Adrenal gland (tissue), 12 donors: ENCODE results near the gene ARHGEF37. TPM values are rescaled to one million over a fixed set of nuclear protein-coding genes. Genes with fewer than 3 reads are reported as not detected.

ENCODE experiments used
- DNase-seq, 7 donors: peaks; one replicate each; pipeline ENCODE4 v3.0.0-alpha.2; 2019 to 2020
- H3K27ac ChIP-seq, 5 donors: fragments of 200-600 bp; sonication (generic) in 4 of 5; 1 replicate in 3 of 5; 2 replicates in 2 of 5; pipeline versions ENCODE4 v1.5.1 to v1.8.0; 2016 to 2020; ENCODE audit warnings: mild to moderate bottlenecking in 1 of 5
- H3K27me3 ChIP-seq: fragments of 200-600 bp; 2 replicates; pipeline ENCODE4 v1.8.0; 2021
- H3K36me3 ChIP-seq, 2 donors: fragments of 200-600 bp; replicated peaks in 1 of 2; 1 replicate in 1 of 2; 2 replicates in 1 of 2; pipeline versions ENCODE4 v1.5.1 to v1.8.0; 2018 to 2022
- H3K4me1 ChIP-seq, 2 donors: fragments of 200-600 bp; replicated peaks in 1 of 2; 1 replicate in 1 of 2; 2 replicates in 1 of 2; pipeline versions ENCODE4 v1.5.1 to v1.8.0; 2018 to 2021
- H3K4me3 ChIP-seq, 4 donors: fragments of 200-600 bp; sonication (generic) in 3 of 4; one replicate each; pipeline ENCODE4 v1.5.1; 2016 to 2018
- H3K9me3 ChIP-seq, 3 donors: fragments of 200-600 bp; sonication (generic) in 1 of 3; replicated peaks in 1 of 3; 1 replicate in 2 of 3; 2 replicates in 1 of 3; pipeline versions ENCODE4 v1.5.1 to v1.8.0; 2016 to 2021
- CTCF ChIP-seq, 6 experiments: fragments of 450-650 bp in 4 of 6; fragments of 200-600 bp in 2 of 6; sonication (generic) in 1 of 6; IDR thresholded peaks; 1 replicate in 5 of 6; 2 replicates in 1 of 6; pipeline versions ENCODE4 v1.5.1 to v1.8.0; 2016 to 2021; ENCODE audit warnings: antibody characterized with exemption in 6 of 6, mild to moderate bottlenecking in 2 of 6, moderate library complexity in 1 of 6
- POLR2A ChIP-seq, 2 donors: fragments of 450-650 bp; IDR thresholded peaks; one replicate each; pipeline ENCODE4 v1.6.1; 2017; ENCODE audit warnings: antibody characterized with exemption in 2 of 2, mild to moderate bottlenecking in 2 of 2, moderate library complexity in 1 of 2
- WGBS, 4 donors: extraction: QIAGEN DNeasy Blood & Tissue Kit in 2 of 4; methylation state at CpG; one replicate each; pipeline versions ENCODE4 v1.1.5 to v1.1.7; 2013 to 2017; 5-methylcytosine and 5-hydroxymethylcytosine counted together
- intact Hi-C, 2 donors: fragments of 100-400 bp; cut with DNase I; formaldehyde crosslinking; loops; one replicate each; pipeline versions ENCODE4 v1.14.1 to v1.15.0; 2022 to 2023
- polyA plus RNA-seq, 3 donors: library from polyadenylated mRNA; stranded (reverse); fragments of 200-250 nt in 2 of 3; fragments of 350-450 nt in 1 of 3; fragmentation: Illumina TruSeq in 1 of 3; extraction: RNeasy Lipid Tissue Mini Kit (QIAGEN cat#74804) in 1 of 3; gene quantifications; one replicate each; pipeline ENCODE4 v1.2.3, GENCODE V29; 2013 to 2014
- total RNA-seq, 9 donors: library from RNA; depleted of rRNA in 4 of 9; stranded (reverse); fragments of >200 nt in 4 of 9; fragments of 120-200 nt in 1 of 9; fragmentation: NEBNext Ultra II Directional in 1 of 9; extraction: Animal tissue kit (Norgen Biotek cat#: 25700) in 1 of 9; gene quantifications; one replicate each; pipeline versions ENCODE4 v1.1.0 to v1.2.4, GENCODE V29; 2013 to 2023
- donor health status: healthy with polysubstance abuse.
- donor health status: Bipolar disorder and iron deficiency.
- donor health status: DM: yes; HTN: yes; CAD: no.
- donor health status: DM: no; HTN: no; CAD: no.
- donor health status: DM: no; HTN: no; CAD: no.
- donor health status: DM: yes; HTN: yes; CAD: no.

The ARHGEF37 gene
- total and polyA plus RNA-seq, 12 donors, result 0.83 to 8.4 (median 4.0) TPM

GRCh38 chr5:149630337-149630736, 49.0 kb downstream of the ARHGEF37 start:
- H3K4me1 ChIP-seq, result no peaks in the 10 kb centered on the region
- H3K27me3 ChIP-seq, result no peaks in the 10 kb centered on the region
- intact Hi-C loops, result loop anchor here in 1 of 2 donors (10.0 kb wide), 1 partner anchor 354 kb away; no protein-coding TSS in a partner anchor
- H3K36me3 ChIP-seq, result no peaks in the 10 kb centered on the region
- TF ChIP-seq POLR2A (IDR thresholded peaks at IDR 0.05) (no peak), CTCF (IDR thresholded peaks at IDR 0.05) (no peak)
- 80 to 87% (median 83%) methylated on average over 2 to 8 of the region's 8 CpGs for WGBS, 4 donors
- H3K9me3 ChIP-seq, result no peaks in the 10 kb centered on the region
- no peak for DNase-seq
- H3K27ac ChIP-seq, result no peak overlapping the region
- no peak overlapping the region for H3K4me3 ChIP-seq

- DNase-seq, result no peak
- no peaks in the 10 kb centered on the region for H3K36me3 ChIP-seq
- WGBS, 4 donors, result 93 to 100% (median 97%) methylated on average over 2 of the region's 2 CpGs
- no peaks in the 10 kb centered on the region for H3K27me3 ChIP-seq
- H3K4me3 ChIP-seq, result no peak overlapping the region
- no peaks in the 10 kb centered on the region for H3K4me1 ChIP-seq
- no peaks in the 10 kb centered on the region for H3K9me3 ChIP-seq
- intact Hi-C loops, result loop anchor here in 1 of 2 donors (10.0 kb wide), 1 partner anchor 353 kb away; no protein-coding TSS in a partner anchor
- no peak overlapping the region for H3K27ac ChIP-seq
- TF ChIP-seq POLR2A (IDR thresholded peaks at IDR 0.05), result no peak
- no peak for TF ChIP-seq CTCF (IDR thresholded peaks at IDR 0.05)
Observed at GRCh38 chr5:149631506-149631905, 50.2 kb downstream of the ARHGEF37 start.

GRCh38 chr5:149632311-149633251, 51.3 kb downstream of the ARHGEF37 start:
- H3K27ac ChIP-seq, result no peak overlapping the region
- intact Hi-C loops, result loop anchor here in 1 of 2 donors (10.0 kb wide), 1 partner anchor 352 kb away; no protein-coding TSS in a partner anchor
- no peaks in the 10 kb centered on the region for H3K36me3 ChIP-seq
- TF ChIP-seq POLR2A (IDR thresholded peaks at IDR 0.05) (no peak), CTCF (IDR thresholded peaks at IDR 0.05) (no peak)
- no peaks in the 10 kb centered on the region for H3K4me1 ChIP-seq
- DNase-seq, result no peak
- H3K4me3 ChIP-seq, result no peak overlapping the region
- H3K27me3 ChIP-seq, result no peaks in the 10 kb centered on the region
- H3K9me3 ChIP-seq, result no peaks in the 10 kb centered on the region
- WGBS, 4 donors, result 63 to 79% (median 75%) methylated on average over 4 to 12 of the region's 12 CpGs

GRCh38 chr5:149633476-149634350, 52.4 kb downstream of the ARHGEF37 start:
- Histone ChIP-seq H3K9me3 (no peaks in the 10 kb centered on the region), H3K36me3 (no peaks in the 10 kb centered on the region), H3K27me3 (no peaks in the 10 kb centered on the region), H3K4me1 (no peaks in the 10 kb centered on the region), H3K4me3 (no peak overlapping the region), H3K27ac (no peak overlapping the region)
- WGBS, 4 donors, result 71 to 82% (median 77%) methylated on average over 8 of the region's 8 CpGs
- DNase-seq, result no peak
- intact Hi-C loops, result loop anchor here (2.0 to 10.0 kb wide), 2 partner anchors 195 to 351 kb away; no protein-coding TSS in a partner anchor
- TF ChIP-seq CTCF (IDR thresholded peaks at IDR 0.05), result no peak
- no peak for TF ChIP-seq POLR2A (IDR thresholded peaks at IDR 0.05)
